GM12892 (cell line): ENCODE data around the gene STXBP4.

Source experiments
- POLR2A ChIP-seq: IDR thresholded peaks from 2 replicates; pipeline ENCODE4 v1.6.1; 2011; ENCODE audit warnings: low read depth, low read length, control low read depth
- TAF1 ChIP-seq: IDR thresholded peaks from 2 replicates; pipeline ENCODE4 v1.6.1; 2011; ENCODE audit warnings: low read depth, mild to moderate bottlenecking, control low read depth, low read length, borderline replicate concordance

DNA sequence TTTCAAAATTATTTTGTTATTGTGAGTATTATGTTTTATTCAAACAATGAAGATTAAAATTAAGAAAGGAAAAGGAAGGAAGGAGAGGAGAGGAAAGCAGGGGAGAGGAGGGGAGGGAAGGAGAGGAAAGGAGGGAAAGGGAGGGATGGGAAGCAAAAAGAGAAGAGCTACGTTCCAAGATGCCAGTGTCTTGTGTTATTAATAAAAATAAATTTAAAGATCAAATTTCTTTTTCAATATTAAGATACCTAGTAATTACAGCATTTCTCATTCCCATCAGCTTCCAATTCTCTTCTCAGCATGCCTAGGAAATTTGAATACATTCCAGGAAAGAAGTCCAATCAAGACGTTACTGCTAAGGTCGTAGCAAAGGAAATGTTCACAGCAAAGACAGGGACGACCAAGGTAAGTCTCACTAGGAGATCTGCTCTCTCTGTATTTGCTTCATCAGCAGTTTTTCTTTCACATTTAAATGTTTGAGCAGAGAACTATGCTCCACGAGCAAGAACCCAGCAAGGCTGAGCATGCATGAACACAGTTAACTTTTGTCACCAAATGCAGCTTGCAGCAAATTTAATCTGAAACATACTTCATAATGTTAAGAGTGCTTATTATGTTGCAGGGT lies 232.9 kb downstream of the STXBP4 start:
- TF ChIP-seq POLR2A (no peak), TAF1 (no peak)
